ENCODE results near the gene MTERF1. TPM values are rescaled to one million over a fixed set of nuclear protein-coding genes. Genes with fewer than 3 reads are reported as not detected.
"Not testable (repeated sequence)": the region's sequence is repeated elsewhere in the genome, so short reads cannot be mapped to it uniquely, and the experiment has no call there.

The MTERF1 gene
- total RNA-seq, 2 experiments from 2014 or later: 15.9 to 18.4 TPM

- H3K9me3 Mint-ChIP-seq: no peaks in the 10 kb centered on the region
- no peak overlapping the region for H3K27ac Mint-ChIP-seq
- H3K36me3 Mint-ChIP-seq (ENCODE audit: low read depth): no peaks in the 10 kb centered on the region
- no peaks in the 10 kb centered on the region for H3K4me1 Mint-ChIP-seq
- H3K4me3 Mint-ChIP-seq: no peak overlapping the region
- ChIA-PET POLR2A (no interaction called here), CTCF (no interaction called here)
- peaks cover 7% of the 10 kb centered on the region for H3K27me3 Mint-ChIP-seq
- no peak for DNase-seq
Observed at GRCh38 chr7:91898240-91898992, 17.9 kb upstream of the MTERF1 start.

DNA sequence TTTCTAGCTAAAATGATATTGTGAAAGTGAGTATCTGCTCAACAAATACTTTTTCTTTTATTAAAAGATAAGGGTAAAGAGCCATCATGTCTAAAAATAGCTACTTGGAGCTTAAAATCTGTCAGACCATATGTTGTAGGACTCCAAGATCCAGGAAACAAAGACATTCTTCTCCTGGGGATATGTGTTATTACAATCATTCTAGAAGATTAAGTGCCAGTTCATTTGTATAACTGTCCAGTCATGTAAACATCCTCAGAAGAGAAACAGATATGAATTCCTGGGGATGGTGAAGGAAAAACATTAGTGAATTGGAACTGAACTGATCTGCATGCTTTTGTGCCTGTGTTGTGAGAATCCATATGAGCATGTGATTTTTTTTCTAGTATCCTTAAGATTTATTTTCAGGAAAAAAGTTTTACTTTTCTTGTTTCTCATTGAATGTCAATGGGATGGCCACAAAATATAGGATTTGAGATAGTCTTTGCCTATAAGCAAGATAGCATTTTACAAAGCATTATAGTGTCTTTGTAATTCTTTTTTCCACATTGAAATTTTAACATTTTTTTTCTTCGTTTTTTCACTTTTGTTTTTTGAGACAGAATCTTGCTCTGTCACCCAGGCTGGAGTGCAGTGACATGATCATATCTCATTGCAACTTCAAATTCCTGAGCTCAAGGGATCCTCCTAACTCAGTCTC, 14.4 kb upstream of the MTERF1 start:
- H3K27ac Mint-ChIP-seq: no peak overlapping the region
- CTCF ChIA-PET: no interaction called here

DNA sequence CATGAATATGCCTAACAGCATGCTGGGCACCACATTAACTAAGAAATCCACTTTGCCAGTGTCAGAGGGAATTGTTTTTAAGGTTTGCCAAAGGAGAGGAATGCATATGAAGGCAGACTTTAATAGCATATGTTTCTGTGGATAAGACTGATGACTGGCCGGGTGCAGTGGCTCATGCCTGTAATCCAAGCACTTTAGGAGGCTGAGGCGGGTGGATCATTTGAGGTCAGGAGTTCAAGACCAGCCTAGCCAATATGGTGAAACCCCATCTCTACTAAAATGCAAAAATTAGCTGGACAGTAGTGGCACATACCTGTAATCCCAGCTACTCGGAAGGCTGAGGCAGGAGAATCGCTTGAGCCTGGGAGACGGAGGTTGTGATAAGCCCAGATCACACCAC, 13.2 kb upstream of the MTERF1 start:
- H3K9me3 Mint-ChIP-seq; H3K36me3 Mint-ChIP-seq (ENCODE audit: low read depth); DNase-seq; POLR2A ChIA-PET; H3K4me1 Mint-ChIP-seq; CTCF ChIA-PET; H3K27ac Mint-ChIP-seq; H3K4me3 Mint-ChIP-seq: not testable (repeated sequence)
- H3K27me3 Mint-ChIP-seq: peaks cover 11% of the 10 kb centered on the region

More for the DNA sequence above, 14.4 kb upstream of the MTERF1 start:
- POLR2A ChIA-PET: no interaction called here
- Mint-ChIP-seq H3K4me3 (no peak overlapping the region), H3K36me3 (ENCODE audit: low read depth) (no peaks in the 10 kb centered on the region), H3K27me3 (peaks cover 15% of the 10 kb centered on the region), H3K9me3 (peaks cover 3% of the 10 kb centered on the region), H3K4me1 (no peaks in the 10 kb centered on the region)
- DNase-seq: no peak

DNA sequence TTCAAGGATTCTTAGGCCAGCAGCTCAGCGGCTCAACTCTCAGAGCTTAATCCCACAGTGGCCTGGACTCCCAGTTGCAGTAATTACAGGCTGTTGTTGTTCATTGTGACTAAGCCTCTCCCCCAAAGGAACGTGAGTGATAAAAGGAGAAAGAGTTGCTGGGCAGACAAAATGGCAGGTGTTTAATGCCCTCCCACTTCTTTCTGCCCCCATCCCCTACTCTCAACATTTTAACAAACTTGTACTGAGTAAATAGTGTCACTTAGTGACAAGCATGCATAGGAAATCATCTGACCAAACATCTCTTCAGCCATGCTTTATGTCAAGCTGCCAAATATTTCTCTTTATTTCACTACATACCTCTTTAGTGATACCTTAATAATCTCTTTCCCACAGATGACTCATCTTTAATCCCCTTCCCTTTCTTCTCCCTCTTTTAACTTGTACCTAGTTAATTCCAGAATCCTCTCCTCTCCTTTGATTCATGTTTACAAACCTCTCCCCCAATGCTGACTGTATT, 12.4 kb upstream of the MTERF1 start:
- no peaks in the 10 kb centered on the region for H3K36me3 Mint-ChIP-seq (ENCODE audit: low read depth)
- peaks cover 3% of the 10 kb centered on the region for H3K9me3 Mint-ChIP-seq
- peaks cover 11% of the 10 kb centered on the region for H3K27me3 Mint-ChIP-seq
- POLR2A ChIA-PET: no interaction called here
- H3K27ac Mint-ChIP-seq: no peak overlapping the region
- no peaks in the 10 kb centered on the region for H3K4me1 Mint-ChIP-seq
- DNase-seq: no peak
- CTCF ChIA-PET: interaction anchor here (1.9 kb wide), 1 partner anchor 12 kb away, joined by 7 read pairs; the partner anchor contains the start of gene MTERF1
- no peak overlapping the region for H3K4me3 Mint-ChIP-seq

DNA sequence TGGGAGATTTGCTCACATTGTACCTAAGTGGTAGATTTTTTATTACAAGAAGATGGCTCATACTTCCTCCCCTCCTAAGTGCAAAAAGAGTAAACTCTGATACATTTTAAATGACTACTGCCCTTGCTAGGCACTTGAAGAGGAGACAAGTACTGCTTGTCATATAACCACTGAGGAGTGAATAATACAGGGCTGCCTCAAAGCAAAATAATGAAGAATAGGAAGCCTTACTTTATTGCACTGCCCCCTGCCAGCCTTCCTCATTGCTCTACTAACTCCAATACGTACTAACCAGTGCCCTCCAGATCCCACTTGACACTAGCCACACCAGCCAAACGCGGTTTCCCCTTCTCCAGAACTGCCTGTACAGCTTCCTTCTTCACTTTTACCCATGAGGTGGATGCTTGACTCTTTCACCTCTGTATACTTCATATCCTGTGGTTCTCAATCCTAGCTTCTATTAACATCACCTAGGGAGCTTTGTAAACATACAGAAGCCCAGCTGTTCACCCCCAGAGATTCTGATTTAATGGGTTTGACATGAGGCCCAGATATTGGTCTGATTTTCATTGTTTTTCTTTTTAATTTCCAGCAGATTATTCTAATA, 11.7 kb upstream of the MTERF1 start:
- Mint-ChIP-seq H3K9me3 (peaks cover 3% of the 10 kb centered on the region), H3K27me3 (peaks cover 11% of the 10 kb centered on the region), H3K27ac (no peak overlapping the region), H3K36me3 (ENCODE audit: low read depth) (peaks cover under 1% of the 10 kb centered on the region), H3K4me1 (no peaks in the 10 kb centered on the region), H3K4me3 (no peak overlapping the region)
- DNase-seq: no peak
- ChIA-PET POLR2A (no interaction called here), CTCF (interaction anchor here (1.9 kb wide), 1 partner anchor 12 kb away, joined by 7 read pairs; the partner anchor contains the start of gene MTERF1)

- H3K4me1 Mint-ChIP-seq; H3K9me3 Mint-ChIP-seq; DNase-seq; POLR2A ChIA-PET; H3K4me3 Mint-ChIP-seq; H3K36me3 Mint-ChIP-seq (ENCODE audit: low read depth); H3K27me3 Mint-ChIP-seq; H3K27ac Mint-ChIP-seq: not testable (repeated sequence)
- CTCF ChIA-PET: interaction anchor here (0.7 kb wide), 1 partner anchor 726 kb away, joined by 3 read pairs; no protein-coding TSS in a partner anchor
Observed at GRCh38 chr7:91888271-91889175, 8.0 kb upstream of the MTERF1 start.

GRCh38 chr7:91887336-91888213, 7.1 kb upstream of the MTERF1 start:
- POLR2A ChIA-PET; H3K27me3 Mint-ChIP-seq; H3K4me3 Mint-ChIP-seq; CTCF ChIA-PET; H3K9me3 Mint-ChIP-seq; H3K36me3 Mint-ChIP-seq (ENCODE audit: low read depth); H3K27ac Mint-ChIP-seq; H3K4me1 Mint-ChIP-seq; DNase-seq: not testable (repeated sequence)

GRCh38 chr7:91883676-91884362, 3.3 kb upstream of the MTERF1 start:
- Mint-ChIP-seq H3K4me3 (no peak overlapping the region), H3K4me1 (peaks cover 31% of the 10 kb centered on the region), H3K9me3 (peaks cover 5% of the 10 kb centered on the region), H3K27me3 (no peaks in the 10 kb centered on the region), H3K27ac (no peak overlapping the region), H3K36me3 (ENCODE audit: low read depth) (peaks cover 15% of the 10 kb centered on the region)
- ChIA-PET POLR2A (no interaction called here), CTCF (no interaction called here)
- DNase-seq: no peak

DNA sequence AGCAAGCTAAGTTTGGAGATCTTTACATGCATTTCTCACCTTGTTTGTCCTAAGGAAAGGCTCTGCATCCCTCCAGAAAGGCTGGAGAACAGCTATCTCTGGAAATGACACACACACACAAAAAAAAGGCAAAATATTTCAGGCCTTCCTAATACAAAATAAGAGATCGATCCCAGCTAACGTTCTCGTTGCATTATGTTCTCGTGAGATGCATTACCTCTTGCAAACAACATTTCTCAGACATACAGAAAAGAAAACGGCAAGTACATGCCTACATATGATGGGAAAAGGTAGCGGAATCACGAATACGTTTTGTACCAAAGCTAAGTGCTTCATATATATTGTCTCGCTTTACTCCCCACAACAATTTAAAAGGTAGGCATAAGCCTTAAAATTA, 488 bp downstream of the MTERF1 start:
- DNase-seq: no peak
- Mint-ChIP-seq H3K9me3 (no peaks in the 10 kb centered on the region), H3K36me3 (ENCODE audit: low read depth) (peaks cover 36% of the 10 kb centered on the region), H3K27me3 (no peaks in the 10 kb centered on the region), H3K4me1 (peaks cover 43% of the 10 kb centered on the region), H3K4me3 (peak overlapping the region; percentile 99), H3K27ac (peak overlapping the region; percentile 98)
- POLR2A ChIA-PET: interaction anchor here (0.6 kb wide), 1 partner anchor 19 kb away, joined by 5 read pairs; no protein-coding TSS in a partner anchor
- CTCF ChIA-PET: interaction anchor here (0.7 to 1.8 kb wide), 9 partner anchors 9 to 568 kb away, joined by 3 to 9 read pairs (median 5); no protein-coding TSS in a partner anchor

GRCh38 chr7:91876391-91877133, 3.9 kb downstream of the MTERF1 start:
- ChIA-PET CTCF (no interaction called here), POLR2A (no interaction called here)
- no peak overlapping the region for H3K27ac Mint-ChIP-seq
- no peak for DNase-seq
- H3K9me3 Mint-ChIP-seq: no peaks in the 10 kb centered on the region
- H3K4me3 Mint-ChIP-seq: no peak overlapping the region
- peaks cover 51% of the 10 kb centered on the region for H3K36me3 Mint-ChIP-seq (ENCODE audit: low read depth)
- H3K4me1 Mint-ChIP-seq: peaks cover 36% of the 10 kb centered on the region
- no peaks in the 10 kb centered on the region for H3K27me3 Mint-ChIP-seq

- POLR2A ChIA-PET: no interaction called here
- Mint-ChIP-seq H3K27ac (no peak overlapping the region), H3K27me3 (no peaks in the 10 kb centered on the region), H3K4me1 (peaks cover 31% of the 10 kb centered on the region), H3K4me3 (no peak overlapping the region), H3K9me3 (no peaks in the 10 kb centered on the region), H3K36me3 (ENCODE audit: low read depth) (peaks cover 56% of the 10 kb centered on the region)
- DNase-seq: no peak
- CTCF ChIA-PET: no interaction called here
Observed at GRCh38 chr7:91875851-91876250, 4.7 kb downstream of the MTERF1 start.
